ENCODE measurements around the gene KRTAP10-7. TPM values are rescaled to one million over a fixed set of nuclear protein-coding genes. Genes with fewer than 3 reads are reported as not detected.
"Not testable (repeated sequence)": the region's sequence is repeated elsewhere in the genome, so short reads cannot be mapped to it uniquely, and the experiment has no call there.

The KRTAP10-7 gene
- total RNA-seq, 6 experiments from 2014 or later = not detected

DNA sequence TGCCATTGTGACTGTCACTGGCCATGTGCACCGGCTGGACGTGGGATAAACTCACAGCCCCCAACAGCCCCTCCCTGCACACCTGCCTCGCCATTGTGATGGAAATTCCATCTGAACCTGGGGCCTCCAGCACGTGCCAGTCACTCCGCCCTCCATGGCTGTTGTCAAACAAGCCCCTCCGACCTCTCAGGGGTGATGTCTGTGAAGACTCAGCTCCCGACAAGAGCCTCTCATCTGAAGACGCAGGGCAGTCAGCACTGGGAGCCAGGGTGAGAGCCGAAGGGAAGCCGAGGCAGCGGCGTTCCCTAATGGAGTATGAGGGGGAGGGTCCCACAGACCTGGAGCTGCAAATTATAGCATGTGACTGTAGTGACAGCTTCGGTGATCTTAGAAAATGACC is 47.7 kb upstream of the KRTAP10-7 start:
- no peak for ATAC-seq
- intact Hi-C loops (cut with DNase I) = no loop called here
- TF ChIP-seq, protein P1, sequence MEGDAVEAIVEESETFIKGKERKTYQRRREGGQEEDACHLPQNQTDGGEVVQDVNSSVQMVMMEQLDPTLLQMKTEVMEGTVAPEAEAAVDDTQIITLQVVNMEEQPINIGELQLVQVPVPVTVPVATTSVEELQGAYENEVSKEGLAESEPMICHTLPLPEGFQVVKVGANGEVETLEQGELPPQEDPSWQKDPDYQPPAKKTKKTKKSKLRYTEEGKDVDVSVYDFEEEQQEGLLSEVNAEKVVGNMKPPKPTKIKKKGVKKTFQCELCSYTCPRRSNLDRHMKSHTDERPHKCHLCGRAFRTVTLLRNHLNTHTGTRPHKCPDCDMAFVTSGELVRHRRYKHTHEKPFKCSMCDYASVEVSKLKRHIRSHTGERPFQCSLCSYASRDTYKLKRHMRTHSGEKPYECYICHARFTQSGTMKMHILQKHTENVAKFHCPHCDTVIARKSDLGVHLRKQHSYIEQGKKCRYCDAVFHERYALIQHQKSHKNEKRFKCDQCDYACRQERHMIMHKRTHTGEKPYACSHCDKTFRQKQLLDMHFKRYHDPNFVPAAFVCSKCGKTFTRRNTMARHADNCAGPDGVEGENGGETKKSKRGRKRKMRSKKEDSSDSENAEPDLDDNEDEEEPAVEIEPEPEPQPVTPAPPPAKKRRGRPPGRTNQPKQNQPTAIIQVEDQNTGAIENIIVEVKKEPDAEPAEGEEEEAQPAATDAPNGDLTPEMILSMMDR (IDR thresholded peaks at IDR 0.05) = no peak
- TF ChIP-seq POLR2A (IDR thresholded peaks at IDR 0.05) = no peak
- Histone ChIP-seq H3K9me3 (no peaks in the 10 kb centered on the region), H3K36me3 (no peaks in the 10 kb centered on the region), H3K27ac (no peak overlapping the region), H3K4me1 (no peaks in the 10 kb centered on the region), H3K27me3 (no peaks in the 10 kb centered on the region), H3K4me3 (no peak overlapping the region)
- DNase-seq = no peak
- WGBS (ENCODE audit: insufficient coverage, low coverage, low lambda C conversion rate, missing lambda C conversion rate) = 72% methylated on average over 2 of the region's 13 CpGs

- intact Hi-C loops (cut with DNase I) = no loop called here
- Histone ChIP-seq H3K36me3 (no peaks in the 10 kb centered on the region), H3K27ac (no peak overlapping the region), H3K27me3 (no peaks in the 10 kb centered on the region), H3K4me3 (no peak overlapping the region), H3K4me1 (no peaks in the 10 kb centered on the region), H3K9me3 (no peaks in the 10 kb centered on the region)
- DNase-seq = no peak
- WGBS (ENCODE audit: insufficient coverage, low coverage, low lambda C conversion rate, missing lambda C conversion rate) = 60% methylated on average over 7 of the region's 13 CpGs
- no peak for ATAC-seq
- TF ChIP-seq, protein P1 (IDR thresholded peaks at IDR 0.05) = no peak
- TF ChIP-seq POLR2A (IDR thresholded peaks at IDR 0.05) = no peak
These were observed 45.1 kb upstream of the KRTAP10-7 start for GRCh38 chr21:44555200-44555875.

GRCh38 chr21:44556879-44557278 is 43.5 kb upstream of the KRTAP10-7 start:
- 66% methylated on average over 9 of the region's 9 CpGs for WGBS (ENCODE audit: insufficient coverage, low coverage, low lambda C conversion rate, missing lambda C conversion rate)
- DNase-seq (no peak), ATAC-seq (no peak)
- Histone ChIP-seq H3K4me1 (no peaks in the 10 kb centered on the region), H3K36me3 (no peaks in the 10 kb centered on the region), H3K27me3 (no peaks in the 10 kb centered on the region), H3K27ac (no peak overlapping the region), H3K4me3 (no peak overlapping the region), H3K9me3 (no peaks in the 10 kb centered on the region)
- intact Hi-C loops (cut with DNase I) = no loop called here
- TF ChIP-seq, protein P1 (IDR thresholded peaks at IDR 0.05) = no peak
- TF ChIP-seq POLR2A (IDR thresholded peaks at IDR 0.05) = no peak

- TF ChIP-seq POLR2A (IDR thresholded peaks at IDR 0.05) = no peak
- TF ChIP-seq, protein P1 (IDR thresholded peaks at IDR 0.05) = no peak
- DNase-seq (no peak), ATAC-seq (peak in 1 of 4 donors; percentile 44)
- Histone ChIP-seq H3K27ac (no peak overlapping the region), H3K4me3 (no peak overlapping the region), H3K36me3 (no peaks in the 10 kb centered on the region), H3K27me3 (no peaks in the 10 kb centered on the region), H3K9me3 (no peaks in the 10 kb centered on the region), H3K4me1 (no peaks in the 10 kb centered on the region)
- WGBS (ENCODE audit: insufficient coverage, low coverage, low lambda C conversion rate, missing lambda C conversion rate) = 39% methylated on average over 21 of the region's 30 CpGs
- intact Hi-C loops (cut with DNase I) = no loop called here
These were observed 42.7 kb upstream of the KRTAP10-7 start for GRCh38 chr21:44557491-44558328.

GRCh38 chr21:44558329-44558675 is 42.1 kb upstream of the KRTAP10-7 start:
- H3K27ac ChIP-seq; H3K36me3 ChIP-seq; H3K4me3 ChIP-seq; H3K4me1 ChIP-seq; H3K9me3 ChIP-seq; DNase-seq; intact Hi-C loops (cut with DNase I); ATAC-seq; H3K27me3 ChIP-seq: not testable (repeated sequence)
- WGBS (ENCODE audit: insufficient coverage, low coverage, low lambda C conversion rate, missing lambda C conversion rate) = 20% methylated on average over 2 of the region's 10 CpGs

Measured in right lobe of liver (tissue), 6 donors.